K562 (cell line): Measurements from ENCODE around the gene PACRG. TPM values are rescaled to one million over a fixed set of nuclear protein-coding genes. Genes with fewer than 3 reads are reported as not detected.

Experiments used
- ATAC-seq: fragments of 200-7000 bp; cut with Tn5 transposase; 3 replicates; pipeline ENCODE4 v1.9.1; 2020; ENCODE audit warnings: moderate library complexity
- BruUV-seq: library from RNA; stranded (reverse); fragments of 400-500 nt; replicated peaks from 2 replicates; lab custom pipeline; 2021; lab: Mats Ljungman, UMichigan
- CTCF ChIA-PET: fragments of 300-600 bp; formaldehyde crosslinking; extraction: SDS; loops from one replicate; lab custom pipeline; 2021; ENCODE audit warnings: low intra/inter-chr PET ratio; lab: Yijun Ruan, JAX
- POLR2A ChIA-PET: fragments of 300-600, 350-650 bp; sonication (Branson Sonifier 250); formaldehyde crosslinking; extraction: SDS; loops from one replicate; lab custom pipeline; 2021; ENCODE audit warnings: antibody characterized with exemption, inconsistent platforms; lab: Yijun Ruan, JAX
- DNase-seq, 4 experiments: peaks; one replicate each; pipeline versions ENCODE4 v3.0.0 to v3.0.0-alpha.2; 2011 to 2018; ENCODE audit warnings: low spot score in 3 of 4, mixed read lengths in 3 of 4; ENCODE audit errors: extremely low read depth in 1 of 4
- FAIRE-seq: peaks from 2 replicates; lab custom pipeline; 2011; peaks lifted over from hg19 to GRCh38; lab: Jason Lieb, UNC
- H2AFZ ChIP-seq: 2 replicates; pipeline ENCODE4 v1.6.0; 2011; ENCODE audit warnings: low read depth, low read length, control low read depth, inconsistent platforms
- H3K27ac ChIP-seq: fragments of 200-600 bp; 3 replicates; pipeline ENCODE4 v1.8.0; 2011; ENCODE audit warnings: low read depth, mild to moderate bottlenecking, control low read depth, inconsistent platforms, low read length, moderate library complexity, mixed read lengths; ENCODE audit errors: extremely low read depth
- H3K27me3 ChIP-seq, 2 experiments: fragments of 300-600 bp in 1 of 2; 2 replicates in 1 of 2; 3 replicates in 1 of 2; pipeline versions ENCODE4 v1.6.0 to v1.8.0; 2011; ENCODE audit warnings: inconsistent platforms in 2 of 2, low read length in 2 of 2, mild to moderate bottlenecking in 1 of 2, mixed read lengths in 1 of 2, moderate library complexity in 1 of 2; ENCODE audit not compliant: control insufficient read depth in 2 of 2, insufficient read depth in 2 of 2
- H3K36me3 ChIP-seq: fragments of 300-600 bp; 3 replicates; pipeline ENCODE4 v1.8.0; 2011; ENCODE audit warnings: mild to moderate bottlenecking, low read length, inconsistent platforms; ENCODE audit not compliant: control insufficient read depth, insufficient read depth
- H3K4me1 ChIP-seq, 2 experiments: fragments of 200-600 bp in 1 of 2; replicated peaks in 1 of 2; 2 replicates in 1 of 2; 3 replicates in 1 of 2; pipeline versions ENCODE4 v1.5.1 to v1.8.0; 2011; ENCODE audit warnings: inconsistent platforms in 2 of 2, low read length in 2 of 2, mild to moderate bottlenecking in 1 of 2, mixed read lengths in 1 of 2, moderate library complexity in 1 of 2; ENCODE audit not compliant: control insufficient read depth in 2 of 2, insufficient read depth in 2 of 2
- H3K4me2 ChIP-seq: 2 replicates; pipeline ENCODE4 v1.6.1; 2011; ENCODE audit warnings: low read length, control low read depth, inconsistent platforms, mixed read lengths; ENCODE audit not compliant: insufficient read depth
- H3K4me3 ChIP-seq: fragments of 200-600 bp; sonication (generic), shearing (Covaris generic); 2 replicates; pipeline ENCODE4 v1.5.1; 2016; ENCODE audit warnings: control low read depth, inconsistent platforms
- H3K79me2 ChIP-seq: fragments of 200-600 bp; 3 replicates; pipeline ENCODE4 v1.8.0; 2011; ENCODE audit warnings: low read length, inconsistent platforms; ENCODE audit not compliant: control insufficient read depth, insufficient read depth
- H3K9ac ChIP-seq, 2 experiments: 2 replicates each; pipeline versions ENCODE4 v1.6.0 to v1.6.1; 2011; ENCODE audit warnings: low read depth in 2 of 2, low read length in 2 of 2, control low read depth in 1 of 2, inconsistent platforms in 1 of 2, mild to moderate bottlenecking in 1 of 2, mixed read lengths in 1 of 2; ENCODE audit not compliant: insufficient read depth in 1 of 2
- H3K9me1 ChIP-seq: one replicate; pipeline ENCODE4 v1.6.0; 2011; ENCODE audit warnings: inconsistent platforms, mild to moderate bottlenecking, low read length, moderate library complexity; ENCODE audit not compliant: control insufficient read depth, insufficient read depth
- H3K9me3 ChIP-seq: replicated peaks from 2 replicates; pipeline ENCODE4 v1.5.1; 2011; ENCODE audit warnings: low read depth, low read length, inconsistent platforms; ENCODE audit not compliant: control insufficient read depth, insufficient read depth
- H4K20me1 ChIP-seq: replicated peaks from 2 replicates; pipeline ENCODE4 v1.6.1; 2011; ENCODE audit warnings: low read length, inconsistent platforms, mixed read lengths; ENCODE audit not compliant: control insufficient read depth, insufficient read depth
- CEBPB ChIP-seq: fragments of 450-650 bp; IDR thresholded peaks from 2 replicates; pipeline ENCODE4 v1.6.1; 2016; ENCODE audit warnings: missing genetic modification characterization, missing compliant biosample characterization
- CEBPG ChIP-seq, 3 experiments: fragments of 200-800 bp in 1 of 3; sonication (Bioruptor generic) in 1 of 3; sonication (generic) in 1 of 3; formaldehyde crosslinking in 1 of 3; IDR thresholded peaks in 2 of 3; conservative IDR thresholded peaks in 1 of 3; 2 replicates each; pipeline versions ENCODE4 v1.6.1 to v1.8.0; 2016 to 2022; ENCODE audit warnings: missing compliant biosample characterization in 2 of 3, missing genetic modification characterization in 2 of 3, mild to moderate bottlenecking in 1 of 3, missing genetic modification reagents in 1 of 3
- HNRNPUL1 ChIP-seq: fragments of 200-400 bp; formaldehyde crosslinking; IDR thresholded peaks from 2 replicates; pipeline ENCODE4 v1.6.1; 2017; ENCODE audit warnings: low read length
- PTTG1 ChIP-seq: fragments of 450-650 bp; IDR thresholded peaks from 2 replicates; pipeline ENCODE4 v1.6.1; 2016; ENCODE audit warnings: low read depth, mild to moderate bottlenecking, missing genetic modification characterization, missing compliant biosample characterization
- STAT5B ChIP-seq: fragments of 250-450 bp; sonication (Bioruptor Pico); IDR thresholded peaks from 2 replicates; pipeline ENCODE4 v1.8.0; 2021; ENCODE audit warnings: mild to moderate bottlenecking, inconsistent platforms
- TCF7L2 ChIP-seq: fragments of 150-350 bp; IDR thresholded peaks from 2 replicates; pipeline ENCODE4 v1.6.1; 2016; ENCODE audit warnings: low read depth, mild to moderate bottlenecking, low read length, moderate library complexity
- ZFP1 ChIP-seq: fragments of 450-650 bp; formaldehyde crosslinking; IDR thresholded peaks from 2 replicates; pipeline ENCODE4 v1.4.0; 2020; ENCODE audit warnings: mild to moderate bottlenecking, mixed read lengths
- ZNF668 ChIP-seq: fragments of 250-450 bp; sonication (Bioruptor Pico); IDR thresholded peaks from 2 replicates; pipeline ENCODE4 v1.8.0; 2022; ENCODE audit warnings: mild to moderate bottlenecking, inconsistent platforms
- WGBS: fragments of 100-300 bp; shearing (Covaris generic); methylation state at CpG from one replicate; pipeline ENCODE4 v1.1.6; 2016; ENCODE audit warnings: low coverage, mixed read lengths; ENCODE audit not compliant: insufficient coverage; ENCODE audit errors: missing lambda C conversion rate; 5-methylcytosine and 5-hydroxymethylcytosine counted together
- in situ Hi-C: fragments of 300-500 bp; cut with MboI; formaldehyde crosslinking; loops from 4 replicates; pipeline ENCODE4 v1.15.0; 2018; ENCODE audit warnings: inconsistent platforms, mixed read lengths
- intact Hi-C: fragments of 100-400 bp; cut with micrococcal nuclease; formaldehyde crosslinking; loops from 2 replicates; pipeline ENCODE4 v1.14.2; 2022
- polyA plus RNA-seq, 8 experiments: library from polyadenylated mRNA; depleted of rRNA in 4 of 8; stranded (reverse) in 5 of 8; unstranded in 3 of 8; fragments of >200 nt; fragmentation: Nextera tagmentation in 2 of 8; fragmentation: Illumina TruSeq in 1 of 8; extraction: Ambion mirVana in 2 of 8; extraction: Trizol in 1 of 8; gene quantifications; 2 replicates each; pipeline versions ENCODE4 v1.2.1 to v1.2.3, GENCODE V29; 2011 to 2014; ENCODE audit warnings: inconsistent platforms in 1 of 8, missing spikeins in 1 of 8
- total RNA-seq, 7 experiments: library from RNA; depleted of rRNA in 6 of 7; stranded (reverse); fragments of >200 nt in 6 of 7; fragmentation: Illumina TruSeq in 2 of 7; extraction: Trizol in 2 of 7; gene quantifications; 2 replicates each; pipeline versions ENCODE4 v1.2.1 to v1.2.3, GENCODE V29; 2011 to 2021; ENCODE audit warnings: low replicate concordance in 1 of 7

Gene PACRG
- total and polyA plus RNA-seq, 9 of the 15 experiments (the other 6 are each of a cell fraction or from before 2014, with no cell fraction given), result 0.04 TPM; not detected in 8

GRCh38 chr6:163182696-163183095 is 454.9 kb downstream of the PACRG start:
- POLR2A ChIA-PET, result interaction anchor here (1.0 kb wide), 1 partner anchor 26 kb away, joined by 4 read pairs; no protein-coding TSS in a partner anchor
- DNase-seq, result no peak
- Histone ChIP-seq H3K4me2 (no peak overlapping the region), H3K9me1 (no peaks in the 10 kb centered on the region), H3K27ac (no peak overlapping the region), H3K9me3 (no peaks in the 10 kb centered on the region), H3K36me3 (no peaks in the 10 kb centered on the region), H3K4me3 (no peak overlapping the region), H3K27me3 (peaks cover 21 to 39% of the 10 kb centered on the region in 2 experiments), H4K20me1 (no peaks in the 10 kb centered on the region), H2AFZ (no peak overlapping the region)
- WGBS, result 9% methylated on average over 7 of the region's 7 CpGs
- intact Hi-C loops, result loop anchor here (5.0 to 10.0 kb wide), 6 partner anchors 220 to 1745 kb away; no protein-coding TSS in a partner anchor
- no peak for FAIRE-seq
- no TSS peak for BruUV-seq
- TF ChIP-seq HNRNPUL1 (no peak), PTTG1 (tag) (no peak)
- TF ChIP-seq, all 486 proteins: peak for 0
- CTCF ChIA-PET, result no interaction called here
- no peaks in the 10 kb centered on the region for H3K79me2 ChIP-seq
- peaks cover 0 to 14% of the 10 kb centered on the region in 2 experiments; a peak in 3 of 5 replicates for H3K4me1 ChIP-seq
- ATAC-seq, result no peak
- no peak overlapping the region for H3K9ac ChIP-seq
- in situ Hi-C loops, result loop anchor here (5.0 to 10.0 kb wide), 2 partner anchors 772 to 925 kb away; no protein-coding TSS in a partner anchor

GRCh38 chr6:163183806-163184205 is 456.0 kb downstream of the PACRG start:
- intact Hi-C loops, result loop anchor here (5.0 to 10.0 kb wide), 6 partner anchors 218 to 1743 kb away; no protein-coding TSS in a partner anchor
- H3K4me3 ChIP-seq, result no peak overlapping the region
- H3K9me3 ChIP-seq, result no peaks in the 10 kb centered on the region
- H3K4me2 ChIP-seq, result no peak overlapping the region
- peaks cover 30 to 45% of the 10 kb centered on the region in 2 experiments for H3K27me3 ChIP-seq
- ATAC-seq (no peak), FAIRE-seq (no peak), DNase-seq (no peak)
- ChIA-PET POLR2A (interaction anchor here (0.8 to 0.9 kb wide), 2 partner anchors 593 to 649 kb away, joined by 3 to 5 read pairs; no protein-coding TSS in a partner anchor), CTCF (no interaction called here)
- in situ Hi-C loops, result loop anchor here (5.0 to 10.0 kb wide), 2 partner anchors 771 to 923 kb away; no protein-coding TSS in a partner anchor
- H4K20me1 ChIP-seq, result no peaks in the 10 kb centered on the region
- H3K4me1 ChIP-seq, result peaks cover 0 to 14% of the 10 kb centered on the region in 2 experiments; a peak in 3 of 5 replicates
- no peak overlapping the region for H3K9ac ChIP-seq
- no peak overlapping the region for H2AFZ ChIP-seq
- H3K27ac ChIP-seq, result no peak overlapping the region
- H3K79me2 ChIP-seq, result no peaks in the 10 kb centered on the region
- 3% methylated on average over 3 of the region's 3 CpGs for WGBS
- no TSS peak for BruUV-seq
- no peaks in the 10 kb centered on the region for H3K36me3 ChIP-seq
- peak; percentile 48; the same call in 1 of the 2 replicates for TF ChIP-seq CEBPB (tag)
- TF ChIP-seq TCF7L2, result no peak
- no peak for TF ChIP-seq CEBPG (CRISPR knock-in tag; IDR thresholded peaks at IDR 0.05)
- TF ChIP-seq CEBPG (tag; conservative IDR thresholded peaks at IDR 0.05 in 1 of 2, IDR thresholded peaks at IDR 0.05 in 1 of 2), result peak; percentile 25 to 50; a peak in 3 of 4 replicates
- TF ChIP-seq ZFP1 (CRISPR knock-in tag), result no peak
- no peak for TF ChIP-seq ZNF668 (CRISPR knock-in tag)
- TF ChIP-seq STAT5B (CRISPR knock-in tag), result no peak
- no peaks in the 10 kb centered on the region for H3K9me1 ChIP-seq
